Activated CD8-positive, alpha-beta memory T cell treated with anti-CD3 and anti-CD28 coated beads, Interleukin-2, amount 50 U/mL, for 1 hour (primary cell): ENCODE measurements around the gene CTSV.
"Not testable (repeated sequence)": the region's sequence is repeated elsewhere in the genome, so short reads cannot be mapped to it uniquely, and the experiment has no call there.

Source experiments
- DNase-seq: peaks from one replicate; pipeline ENCODE4 v3.0.0-alpha.2; 2020; ENCODE audit errors: extremely low read depth

Gene CTSV

GRCh38 chr9:97041898-97042297 lies 3.0 kb upstream of the CTSV start:
- DNase-seq, result no peak

GRCh38 chr9:97039514-97039860 lies 545 bp upstream of the CTSV start:
- DNase-seq, result no peak

- DNase-seq, result not testable (repeated sequence)
These were observed 15.4 kb downstream of the CTSV start for GRCh38 chr9:97023505-97023904.

GRCh38 chr9:97013151-97014132 lies 25.5 kb downstream of the CTSV start:
- DNase-seq, result peak; percentile 28

- DNase-seq, result not testable (repeated sequence)
These were observed 26.3 kb downstream of the CTSV start for GRCh38 chr9:97012617-97013016.

- DNase-seq, result not testable (repeated sequence)
These were observed 36.7 kb downstream of the CTSV start for GRCh38 chr9:97002195-97002594.

- DNase-seq, result not testable (repeated sequence)
These were observed 37.6 kb downstream of the CTSV start for GRCh38 chr9:97001338-97001737.

- not testable (repeated sequence) for DNase-seq
These were observed 38.7 kb downstream of the CTSV start for GRCh38 chr9:97000139-97000787.

- not testable (repeated sequence) for DNase-seq
These were observed 39.2 kb downstream of the CTSV start for GRCh38 chr9:96999733-97000132.

- not testable (repeated sequence) for DNase-seq
These were observed 41.8 kb downstream of the CTSV start for GRCh38 chr9:96997009-96997701.

GRCh38 chr9:96994531-96995016 lies 44.4 kb downstream of the CTSV start:
- not testable (repeated sequence) for DNase-seq

- DNase-seq, result not testable (repeated sequence)
These were observed 46.6 kb downstream of the CTSV start for GRCh38 chr9:96992303-96992702.

GRCh38 chr9:96989747-96990318 lies 49.1 kb downstream of the CTSV start:
- DNase-seq, result not testable (repeated sequence)

GRCh38 chr9:96984887-96985286 lies 54.1 kb downstream of the CTSV start:
- not testable (repeated sequence) for DNase-seq

- DNase-seq, result not testable (repeated sequence)
These were observed 54.8 kb downstream of the CTSV start for GRCh38 chr9:96984139-96984538.

- DNase-seq, result not testable (repeated sequence)
These were observed 55.3 kb downstream of the CTSV start for GRCh38 chr9:96983496-96984122.
